SH-SY5Y (cell line): ENCODE results near the gene PRDX6.

Experiments
- GATA2 ChIP-seq: IDR thresholded peaks from 2 replicates; pipeline ENCODE4 v1.6.1; 2011; ENCODE audit warnings: mild to moderate bottlenecking, low read depth, low read length
- GATA3 ChIP-seq: IDR thresholded peaks from 2 replicates; pipeline ENCODE4 v1.6.1; 2011; ENCODE audit warnings: low read depth, mild to moderate bottlenecking, low read length, moderate library complexity

- no peak for TF ChIP-seq GATA3
- no peak for TF ChIP-seq GATA2
Observed at GRCh38 chr1:173445164-173445563, 32.0 kb upstream of the PRDX6 start.
